ENCODE data around the gene PAQR9.

Gene PAQR9

GRCh38 chr3:142916605-142917004, 46.9 kb downstream of the PAQR9 start:
- no peak for DNase-seq (ENCODE audit: low read depth, low spot score)

- no peak for DNase-seq (ENCODE audit: low read depth, low spot score)
These were observed 47.8 kb downstream of the PAQR9 start for GRCh38 chr3:142915636-142916035.

DNA sequence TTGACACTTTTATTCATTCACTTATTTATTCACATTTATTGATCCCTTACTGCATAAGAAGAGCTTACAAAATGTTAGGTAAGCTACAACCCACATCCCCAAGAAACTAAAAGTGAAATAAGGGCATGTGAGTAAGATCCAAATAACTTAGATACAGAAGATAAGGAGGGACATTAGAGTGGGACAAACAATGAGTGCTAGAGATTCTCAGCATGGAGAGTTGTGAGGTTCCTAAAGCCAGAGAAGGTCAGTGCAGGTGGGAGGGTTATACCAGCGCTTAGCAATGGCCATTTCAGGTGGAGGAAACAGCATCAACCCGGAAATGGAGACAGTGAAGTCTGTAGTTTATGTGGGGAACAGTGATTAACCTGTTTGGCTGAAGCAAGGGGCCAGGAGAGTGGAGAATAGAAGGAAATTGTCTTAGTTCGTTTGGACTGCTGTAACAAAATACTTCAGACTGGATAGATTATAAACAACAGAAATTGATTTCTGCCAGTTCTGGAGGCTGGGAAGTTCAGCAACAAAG, 49.1 kb downstream of the PAQR9 start:
- no peak for DNase-seq (ENCODE audit: low read depth, low spot score)

DNA sequence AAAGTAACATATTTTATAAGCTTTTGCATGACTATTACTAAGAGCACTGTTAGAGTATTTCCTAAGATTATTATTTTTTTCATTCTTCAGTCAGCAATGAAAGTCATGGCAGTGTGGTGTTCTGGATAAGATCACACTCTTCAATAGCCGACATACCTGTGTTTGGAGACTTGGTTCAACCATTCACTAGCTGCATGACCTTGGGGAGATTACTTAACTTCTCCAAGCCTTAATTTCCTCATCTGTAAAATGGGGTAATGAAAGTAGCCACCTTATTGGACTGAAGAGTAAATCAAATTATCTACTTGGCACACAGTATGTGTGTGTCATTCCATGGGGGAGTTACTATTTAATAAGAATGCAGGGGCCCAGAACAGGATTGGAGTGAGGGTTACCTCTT, 50.0 kb downstream of the PAQR9 start:
- no peak for DNase-seq (ENCODE audit: low read depth, low spot score)

- DNase-seq (ENCODE audit: low read depth, low spot score): no peak
These were observed 50.9 kb downstream of the PAQR9 start for GRCh38 chr3:142912402-142913172.

Data from ELF-1 (cell line).